Measurements from ENCODE around the gene NEU3. TPM values are rescaled to one million over a fixed set of nuclear protein-coding genes. Genes with fewer than 3 reads are reported as not detected.
"Not testable (repeated sequence)": the region's sequence is repeated elsewhere in the genome, so short reads cannot be mapped to it uniquely, and the experiment has no call there.

NEU3 gene
- total and polyA plus RNA-seq, 3 donors from 2014 or later = 25.8 to 41.5 (median 29.3) TPM

DNA sequence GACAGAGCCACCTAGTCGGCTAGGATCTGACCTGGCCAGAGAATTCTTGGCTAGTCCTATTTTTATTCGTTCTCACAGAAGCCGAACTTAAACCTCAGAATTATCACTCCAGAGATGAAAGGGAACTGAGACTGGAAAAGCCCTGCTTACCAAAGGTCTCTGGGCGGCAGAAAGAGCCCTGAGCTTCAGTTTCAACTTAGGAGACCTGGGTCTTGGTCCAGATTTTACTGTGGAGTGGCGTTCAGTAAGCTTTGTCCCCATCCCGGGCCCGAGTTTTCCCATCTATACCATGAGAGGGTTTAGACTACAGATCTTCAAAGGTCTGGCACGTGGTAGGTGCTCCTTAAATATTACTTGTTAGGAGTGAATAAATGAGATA is 516 bp downstream of the NEU3 start:
- no peaks in the 10 kb centered on the region for H3K4me1 ChIP-seq
- peak overlapping the region; percentile 76 to 80 for H3K4me3 ChIP-seq
- 3% methylated on average over 8 of the region's 8 CpGs for WGBS, 2 donors
- TF ChIP-seq, protein P1, sequence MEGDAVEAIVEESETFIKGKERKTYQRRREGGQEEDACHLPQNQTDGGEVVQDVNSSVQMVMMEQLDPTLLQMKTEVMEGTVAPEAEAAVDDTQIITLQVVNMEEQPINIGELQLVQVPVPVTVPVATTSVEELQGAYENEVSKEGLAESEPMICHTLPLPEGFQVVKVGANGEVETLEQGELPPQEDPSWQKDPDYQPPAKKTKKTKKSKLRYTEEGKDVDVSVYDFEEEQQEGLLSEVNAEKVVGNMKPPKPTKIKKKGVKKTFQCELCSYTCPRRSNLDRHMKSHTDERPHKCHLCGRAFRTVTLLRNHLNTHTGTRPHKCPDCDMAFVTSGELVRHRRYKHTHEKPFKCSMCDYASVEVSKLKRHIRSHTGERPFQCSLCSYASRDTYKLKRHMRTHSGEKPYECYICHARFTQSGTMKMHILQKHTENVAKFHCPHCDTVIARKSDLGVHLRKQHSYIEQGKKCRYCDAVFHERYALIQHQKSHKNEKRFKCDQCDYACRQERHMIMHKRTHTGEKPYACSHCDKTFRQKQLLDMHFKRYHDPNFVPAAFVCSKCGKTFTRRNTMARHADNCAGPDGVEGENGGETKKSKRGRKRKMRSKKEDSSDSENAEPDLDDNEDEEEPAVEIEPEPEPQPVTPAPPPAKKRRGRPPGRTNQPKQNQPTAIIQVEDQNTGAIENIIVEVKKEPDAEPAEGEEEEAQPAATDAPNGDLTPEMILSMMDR (IDR thresholded peaks at IDR 0.05) = no peak
- no peak for DNase-seq
- no peaks in the 10 kb centered on the region for H3K27me3 ChIP-seq
- H3K27ac ChIP-seq = peak overlapping the region; percentile 74 to 79
- H3K36me3 ChIP-seq (ENCODE audit: low read depth, missing control alignments) = no peaks in the 10 kb centered on the region
- intact Hi-C loops (cut with DNase I; ENCODE audit: low total_unique reads) = no loop called here
- H3K9me3 ChIP-seq = no peaks in the 10 kb centered on the region

DNA sequence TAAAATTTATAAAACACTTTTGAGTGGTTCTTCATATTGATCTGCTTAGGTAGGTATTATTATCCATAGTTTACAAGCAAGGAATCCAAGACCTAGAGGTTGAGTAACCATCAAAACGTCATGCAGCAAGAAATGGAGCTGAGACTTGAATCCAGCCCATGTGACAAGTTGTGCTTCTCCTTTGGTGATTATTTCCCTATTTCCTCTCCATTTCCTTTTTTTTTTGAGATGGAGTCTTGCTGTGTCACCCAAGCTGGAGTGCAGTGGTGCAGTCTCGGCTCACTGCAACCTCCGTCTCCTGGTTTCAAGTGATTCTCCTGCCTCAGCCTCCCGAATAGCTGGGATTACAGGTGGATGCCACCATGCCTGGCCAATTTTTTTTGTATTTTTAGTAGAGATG is 1.4 kb downstream of the NEU3 start:
- DNase-seq; H3K4me1 ChIP-seq; H3K27ac ChIP-seq; H3K36me3 ChIP-seq (ENCODE audit: low read depth, missing control alignments); H3K9me3 ChIP-seq; intact Hi-C loops (cut with DNase I; ENCODE audit: low total_unique reads); H3K27me3 ChIP-seq; H3K4me3 ChIP-seq: not testable (repeated sequence)
- WGBS, 2 donors = 92 to 93% methylated on average over 4 of the region's 4 CpGs

- 20 to 21% methylated on average over 1 of the region's 1 CpG for WGBS, 2 donors
- intact Hi-C loops (cut with DNase I; ENCODE audit: low total_unique reads) = no loop called here
- H3K4me3 ChIP-seq = no peak overlapping the region
Measured at GRCh38 chr11:74990941-74991340, 2.2 kb downstream of the NEU3 start.

DNA sequence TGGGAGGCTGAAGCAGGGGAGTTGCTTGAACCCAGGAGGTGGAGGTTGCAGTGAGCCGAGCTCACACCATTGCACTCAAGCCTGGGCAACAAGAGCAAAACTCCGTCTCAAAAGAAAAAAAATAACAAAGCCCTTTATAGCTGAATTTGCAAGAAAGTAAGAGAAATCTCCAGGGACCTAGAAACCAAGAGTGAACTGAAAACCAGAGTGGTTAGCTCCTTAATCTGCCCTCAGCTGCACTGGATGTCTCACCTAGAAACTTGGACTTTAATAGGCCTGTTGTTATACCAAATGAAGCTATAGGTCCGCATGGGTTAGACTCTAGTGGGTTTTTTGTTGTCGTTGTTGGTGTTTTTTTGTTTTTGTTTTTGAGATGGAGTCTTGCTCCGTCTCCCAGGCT is 4.1 kb downstream of the NEU3 start:
- no peaks in the 10 kb centered on the region for H3K4me1 ChIP-seq
- H3K9me3 ChIP-seq = no peaks in the 10 kb centered on the region
- no peaks in the 10 kb centered on the region for H3K27me3 ChIP-seq
- TF ChIP-seq, protein P1 (IDR thresholded peaks at IDR 0.05) = no peak
- no peak for TF ChIP-seq POLR2A (IDR thresholded peaks at IDR 0.05)
- no peaks in the 10 kb centered on the region for H3K36me3 ChIP-seq (ENCODE audit: low read depth, missing control alignments)
- 95 to 96% methylated on average over 5 of the region's 5 CpGs for WGBS, 2 donors
- intact Hi-C loops (cut with DNase I; ENCODE audit: low total_unique reads) = no loop called here
- no peak for DNase-seq
- H3K4me3 ChIP-seq = no peak overlapping the region
- no peak overlapping the region for H3K27ac ChIP-seq

More at GRCh38 chr11:74990941-74991340, 2.2 kb downstream of the NEU3 start:
- DNase-seq = no peak
- TF ChIP-seq POLR2A (IDR thresholded peaks at IDR 0.05) = no peak
- TF ChIP-seq, protein P1 (IDR thresholded peaks at IDR 0.05) = no peak
- Histone ChIP-seq H3K27me3 (no peaks in the 10 kb centered on the region), H3K4me1 (no peaks in the 10 kb centered on the region), H3K9me3 (no peaks in the 10 kb centered on the region), H3K36me3 (ENCODE audit: low read depth, missing control alignments) (no peaks in the 10 kb centered on the region), H3K27ac (no peak overlapping the region)

- no peaks in the 10 kb centered on the region for H3K4me1 ChIP-seq
- no peak for DNase-seq
- H3K27ac ChIP-seq = no peak overlapping the region
- whole genome bisulfite sequencing, 2 donors = 90% methylated on average over 3 of the region's 3 CpGs
- TF ChIP-seq POLR2A (IDR thresholded peaks at IDR 0.05) = no peak
- TF ChIP-seq, protein P1 (IDR thresholded peaks at IDR 0.05) = no peak
- no peaks in the 10 kb centered on the region for H3K36me3 ChIP-seq (ENCODE audit: low read depth, missing control alignments)
- H3K4me3 ChIP-seq = no peak overlapping the region
- H3K27me3 ChIP-seq = no peaks in the 10 kb centered on the region
- intact Hi-C loops (cut with DNase I; ENCODE audit: low total_unique reads) = no loop called here
- no peaks in the 10 kb centered on the region for H3K9me3 ChIP-seq
Measured at GRCh38 chr11:75000975-75001354, 12.2 kb downstream of the NEU3 start.

All from testis (tissue), 3 donors.